GM21717 (cell line): ENCODE data around the gene BICD2.
"Not testable (repeated sequence)": the region's sequence is repeated elsewhere in the genome, so short reads cannot be mapped to it uniquely, and the experiment has no call there.

Experiments
- ATAC-seq: cut with Tn5 transposase; IDR thresholded peaks from one replicate; pipeline ENCODE4 v1.9.1; 2021; ENCODE audit warnings: mild to moderate bottlenecking, moderate library complexity; ENCODE audit not compliant: unreplicated experiment

The BICD2 gene

GRCh38 chr9:92771309-92771708 lies 6.7 kb upstream of the BICD2 start:
- ATAC-seq, result no peak

- ATAC-seq, result no peak
Measured at GRCh38 chr9:92770360-92770995, 5.8 kb upstream of the BICD2 start.

DNA sequence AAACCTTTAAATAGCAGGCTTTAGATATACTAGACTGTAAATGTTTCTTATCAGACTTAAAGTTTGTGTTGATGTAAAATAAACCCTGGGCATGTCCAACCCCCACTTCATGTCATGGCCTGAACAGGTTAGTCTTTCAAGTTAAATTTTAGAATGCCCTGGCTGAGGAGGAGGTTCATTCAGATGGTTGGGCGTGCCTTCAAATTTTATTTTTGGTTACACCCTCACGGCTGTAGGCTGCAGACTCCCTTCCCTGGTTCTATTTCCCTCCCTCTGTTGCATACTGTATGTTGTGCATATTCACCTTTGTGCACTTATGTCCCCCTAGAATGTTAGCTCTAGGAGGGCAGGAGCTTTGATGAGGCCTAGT lies 5.3 kb upstream of the BICD2 start:
- no peak for ATAC-seq

- no peak for ATAC-seq
Measured at GRCh38 chr9:92769286-92769685, 4.7 kb upstream of the BICD2 start.

DNA sequence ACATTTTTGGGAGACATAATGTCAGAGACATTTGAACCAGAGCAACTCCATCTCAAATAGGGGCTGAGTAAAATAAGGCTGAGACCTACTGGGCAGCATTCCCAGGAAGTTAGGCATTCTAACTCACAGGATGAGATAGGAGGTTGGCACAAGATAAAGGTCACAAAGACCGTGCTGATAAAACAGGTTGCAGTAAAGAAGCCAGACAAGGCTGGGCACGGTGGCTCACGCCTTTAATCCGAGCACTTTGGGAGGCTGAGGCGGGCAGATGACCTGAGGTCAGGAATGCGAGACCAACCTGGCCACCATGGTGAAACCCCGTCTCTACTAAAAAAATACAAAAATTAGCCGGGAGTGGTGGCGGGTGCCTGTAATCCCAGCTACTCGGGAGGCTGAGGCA lies 4.2 kb upstream of the BICD2 start:
- not testable (repeated sequence) for ATAC-seq

DNA sequence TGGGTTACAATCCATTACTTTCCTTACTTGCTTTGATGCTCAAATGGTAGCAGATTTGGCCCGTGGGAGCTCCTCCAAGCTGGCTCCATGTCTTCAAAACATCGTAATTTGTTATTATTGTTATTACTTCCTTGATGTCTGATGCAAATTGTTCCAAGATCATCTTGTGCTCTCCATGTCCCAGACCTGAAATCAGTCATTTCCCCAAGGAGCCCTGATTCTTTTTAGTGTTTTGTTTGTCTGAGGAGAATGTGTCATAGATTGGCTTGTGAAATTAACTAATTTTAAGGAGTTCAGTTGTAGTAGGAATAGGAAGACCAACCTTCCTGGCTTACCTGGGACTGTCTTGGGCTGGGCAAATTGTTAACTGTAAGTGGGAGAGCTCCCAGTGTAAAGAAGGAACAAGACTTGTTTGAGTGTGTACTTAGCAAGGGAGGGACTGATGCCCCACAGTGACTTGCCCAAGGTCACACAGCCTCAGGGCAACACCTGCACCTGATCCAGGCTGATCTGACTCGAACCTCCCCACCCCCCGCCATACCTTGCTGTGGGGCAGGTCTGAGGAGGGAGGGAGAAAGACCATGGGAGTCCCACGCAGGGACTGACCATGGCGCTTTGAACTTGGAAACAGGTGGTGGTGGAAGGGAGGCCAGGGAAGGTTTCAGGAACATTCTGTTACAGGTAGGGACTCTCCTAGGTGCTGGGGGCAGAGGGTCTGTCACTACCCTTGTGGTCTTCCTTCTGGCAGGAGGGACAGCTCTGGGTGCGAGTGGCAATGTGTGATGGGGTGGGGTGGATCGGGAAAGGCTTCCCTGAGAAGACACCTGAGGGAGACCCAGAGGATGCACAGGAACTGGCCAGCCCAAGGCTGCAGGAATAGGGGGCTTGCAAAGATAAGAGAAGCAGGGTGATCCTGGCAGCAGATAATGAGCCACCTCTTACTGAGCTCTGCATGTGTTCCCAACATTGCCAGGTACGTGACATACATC lies 2.7 kb upstream of the BICD2 start:
- no peak for ATAC-seq

GRCh38 chr9:92764988-92765936 lies 629 bp upstream of the BICD2 start:
- ATAC-seq, result peak; percentile 63

GRCh38 chr9:92763721-92764380 lies 782 bp downstream of the BICD2 start:
- ATAC-seq, result no peak

- no peak for ATAC-seq
Measured at GRCh38 chr9:92762781-92763708, 1.6 kb downstream of the BICD2 start.

DNA sequence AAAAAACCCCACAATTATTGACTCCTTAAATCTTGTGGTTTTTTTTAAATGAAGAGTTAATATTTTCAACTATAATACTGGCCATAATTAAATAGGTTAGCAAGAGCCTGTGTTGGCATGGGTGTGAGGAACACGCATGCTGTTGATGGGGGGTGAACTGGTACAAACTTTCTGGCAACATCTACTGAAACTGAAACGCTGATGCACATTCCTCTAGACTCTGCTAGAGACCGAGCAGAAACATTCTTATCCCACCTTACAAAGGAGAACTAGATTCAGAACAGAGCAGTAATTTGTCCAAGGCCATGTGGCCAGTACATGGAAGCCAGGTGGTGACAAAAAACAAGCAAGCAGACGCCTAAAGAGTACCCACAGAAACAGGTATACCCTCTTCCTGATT lies 2.4 kb downstream of the BICD2 start:
- no peak for ATAC-seq

DNA sequence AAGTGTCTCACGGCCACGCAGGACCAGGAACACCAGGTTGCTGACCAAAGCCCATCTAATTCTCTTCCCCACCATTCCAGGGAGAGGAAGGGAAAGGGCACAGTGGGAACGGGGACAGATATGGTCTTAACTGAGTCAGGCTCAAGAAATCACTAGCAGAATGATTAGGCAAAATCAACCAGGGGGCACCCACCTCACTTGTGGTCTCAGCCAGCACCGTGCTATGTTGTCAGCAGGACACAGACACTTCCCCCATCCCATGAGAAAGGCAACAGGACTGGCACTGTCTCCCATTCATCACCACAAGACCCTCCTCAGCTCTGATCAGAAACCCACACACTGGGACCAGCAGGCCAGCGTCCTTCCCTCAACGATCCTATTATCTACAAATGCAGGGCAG lies 2.9 kb downstream of the BICD2 start:
- no peak for ATAC-seq

GRCh38 chr9:92760494-92760893 lies 4.1 kb downstream of the BICD2 start:
- ATAC-seq, result no peak

GRCh38 chr9:92760070-92760469 lies 4.6 kb downstream of the BICD2 start:
- no peak for ATAC-seq

DNA sequence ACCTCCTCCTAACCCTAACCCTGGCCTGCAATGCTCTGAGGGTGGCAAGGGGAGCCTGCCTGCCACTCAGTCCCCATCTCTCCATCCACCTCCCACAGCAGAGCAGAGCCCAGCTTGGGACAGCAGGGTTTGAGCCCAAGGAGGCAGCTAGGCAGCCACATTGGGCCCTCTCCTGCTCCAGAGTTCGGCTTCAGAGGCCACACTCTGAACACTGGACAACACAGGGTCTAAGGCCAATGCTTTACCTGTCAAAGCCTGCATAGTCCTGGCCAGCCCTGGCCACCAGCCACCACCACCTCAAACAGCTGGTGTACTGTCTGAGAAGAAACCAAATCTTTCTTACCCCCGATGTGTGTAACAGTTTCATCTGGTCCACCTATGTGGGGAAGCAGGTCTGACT lies 5.2 kb downstream of the BICD2 start:
- ATAC-seq, result no peak

GRCh38 chr9:92756792-92757191 lies 7.8 kb downstream of the BICD2 start:
- ATAC-seq, result no peak

- no peak for ATAC-seq
Measured at GRCh38 chr9:92754091-92754745, 10.4 kb downstream of the BICD2 start.

GRCh38 chr9:92752812-92753404 lies 11.7 kb downstream of the BICD2 start:
- ATAC-seq, result no peak

GRCh38 chr9:92749934-92750315 lies 14.7 kb downstream of the BICD2 start:
- ATAC-seq, result no peak
